Measurements from ENCODE around the gene BAD. TPM values are rescaled to one million over a fixed set of nuclear protein-coding genes. Genes with fewer than 3 reads are reported as not detected.

Gene BAD
- total RNA-seq = 63.1 and 68.2 TPM in 2 replicates

DNA sequence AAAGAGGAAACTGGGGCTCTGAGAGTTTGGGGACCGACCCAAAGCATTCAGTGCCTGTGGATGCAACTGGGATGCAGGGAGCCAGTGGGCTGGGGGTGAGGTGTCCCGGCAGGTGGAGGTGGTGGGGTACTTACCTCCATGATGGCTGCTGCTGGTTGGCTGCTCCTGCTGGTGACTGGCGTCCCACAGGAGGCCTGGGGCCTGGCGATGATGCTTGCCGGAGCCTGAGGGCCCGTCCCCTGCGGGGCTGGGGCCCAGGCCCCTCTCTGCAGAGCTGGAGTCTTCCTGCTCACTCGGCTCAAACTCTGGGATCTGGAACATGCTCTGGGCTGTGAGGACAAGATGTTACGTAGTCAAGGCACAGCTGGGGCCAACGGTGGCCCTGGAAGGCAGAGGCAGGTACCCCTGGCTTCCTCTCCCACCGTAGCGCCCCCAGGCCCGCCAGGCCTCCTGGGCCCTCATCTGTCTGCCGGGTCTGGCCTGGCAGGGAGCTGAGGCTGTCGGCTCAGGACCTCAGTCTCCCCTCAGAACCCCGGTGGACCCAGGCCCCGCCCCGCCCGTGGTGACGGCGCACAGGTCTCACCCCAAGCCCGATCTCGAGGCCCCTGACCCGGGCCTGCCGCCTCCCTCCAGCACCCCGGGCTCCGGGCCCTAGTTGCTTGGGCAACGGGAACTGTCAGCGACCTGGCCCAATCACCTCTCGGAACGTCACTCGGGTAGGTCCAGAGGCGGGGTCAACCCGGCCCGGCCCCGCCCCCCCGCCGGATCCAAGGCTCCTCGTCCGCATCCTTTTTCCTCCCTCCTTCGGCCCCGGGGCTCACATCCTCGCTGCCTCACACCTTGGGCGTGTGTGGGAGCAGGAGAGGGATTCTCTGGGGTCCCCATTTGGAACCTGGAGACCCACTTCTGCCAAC lies at the start of gene BAD:
BAD (minus strand) TSS at position 618 of the 914 bp plus-strand sequence; CDS start at position 321, 297 bp downstream.

GRCh38 chr11:64317961-64318765 lies 33.7 kb upstream of the BAD start, which contains the start of gene PRDX5:
Gene PRDX5 (plus strand): TSS chr11:64318121. CDS start chr11:64318216, 95 bp downstream.

GRCh38 chr11:64317325-64317960 lies 33.0 kb upstream of the BAD start, which contains the start of gene TRMT112:
Gene TRMT112 (minus strand): TSS chr11:64317559. CDS start chr11:64317526, 33 bp downstream.

DNA sequence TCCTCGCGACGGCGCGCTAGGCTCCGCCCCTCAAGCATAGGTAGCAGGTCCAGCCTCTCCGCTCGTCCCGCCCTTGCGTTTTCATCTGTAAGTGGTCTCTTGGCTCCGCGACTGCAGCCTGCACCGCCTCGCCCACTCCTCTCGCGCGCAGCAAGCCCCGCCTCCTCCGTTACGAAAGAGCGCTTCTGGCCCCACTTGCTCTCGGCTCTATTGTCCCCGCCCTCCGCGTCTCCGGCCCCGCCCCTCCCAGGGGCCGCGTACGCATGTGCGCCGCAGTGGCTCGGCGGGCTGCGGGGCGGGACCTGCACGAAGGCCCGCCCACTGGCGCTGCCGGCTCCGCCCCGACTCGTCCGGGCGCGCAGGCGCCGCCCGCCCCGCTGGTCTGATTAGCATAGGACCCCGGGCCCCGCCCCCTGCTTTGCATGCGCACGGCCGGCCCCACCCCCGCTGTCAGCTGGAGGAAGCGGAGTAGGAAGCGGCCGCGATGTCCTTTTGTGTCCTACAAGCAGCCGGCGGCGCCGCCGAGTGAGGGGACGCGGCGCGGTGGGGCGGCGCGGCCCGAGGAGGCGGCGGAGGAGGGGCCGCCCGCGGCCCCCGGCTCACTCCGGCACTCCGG lies 20.7 kb upstream of the BAD start, which contains the start of gene ESRRA:
ESRRA (plus strand) TSS at position 450 of the 616 bp plus-strand sequence. CDS start 1,656 bp downstream, outside the sequence.

DNA sequence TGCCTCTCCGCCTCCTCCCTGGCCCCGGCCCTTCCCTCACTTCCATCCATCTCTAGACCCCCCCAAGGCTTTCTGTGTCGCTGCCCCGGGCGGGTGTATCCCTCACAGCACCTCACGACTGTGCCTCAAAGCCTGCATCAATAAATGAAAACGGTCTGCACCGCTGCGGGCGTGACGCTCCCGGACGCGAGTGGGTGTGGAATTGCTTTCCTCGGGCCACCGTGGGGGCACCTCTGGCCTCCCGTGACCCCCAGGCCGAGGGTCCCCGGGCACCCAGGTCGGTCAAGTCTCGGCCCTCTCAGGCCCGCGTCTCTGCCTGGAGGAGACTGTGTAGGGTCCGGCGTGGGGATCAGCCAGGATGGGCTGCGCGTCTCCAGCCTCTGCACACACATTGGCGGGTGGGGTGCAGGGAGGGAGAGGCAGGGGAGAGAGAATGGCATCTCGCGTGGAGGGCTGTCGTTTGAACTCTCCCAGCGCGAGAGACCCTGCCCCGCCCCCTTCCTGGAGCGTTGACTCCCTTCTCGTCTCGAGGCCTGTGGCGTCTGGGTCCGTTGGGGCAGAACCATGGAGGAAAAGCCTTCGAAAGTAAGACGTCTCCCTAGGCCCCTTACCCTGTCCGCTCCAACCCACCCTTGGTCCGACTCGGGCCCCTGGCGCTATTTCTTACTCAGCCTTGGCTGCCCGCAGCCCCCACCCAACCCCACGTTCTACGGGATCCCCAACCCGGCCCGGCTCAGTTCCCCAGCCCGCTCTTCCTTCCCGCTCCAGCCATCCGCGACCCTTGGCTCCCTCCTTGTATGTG lies 15.6 kb upstream of the BAD start, which contains the start of gene CATSPERZ:
CATSPERZ (plus strand) TSS at position 512 of the 802 bp plus-strand sequence; CDS start at position 565, 53 bp downstream.

GRCh38 chr11:64291262-64291751 lies 6.8 kb upstream of the BAD start, which contains the start of gene KCNK4:
Gene KCNK4 (plus strand): TSS chr11:64291302. CDS start chr11:64293019, 1,717 bp downstream.

DNA sequence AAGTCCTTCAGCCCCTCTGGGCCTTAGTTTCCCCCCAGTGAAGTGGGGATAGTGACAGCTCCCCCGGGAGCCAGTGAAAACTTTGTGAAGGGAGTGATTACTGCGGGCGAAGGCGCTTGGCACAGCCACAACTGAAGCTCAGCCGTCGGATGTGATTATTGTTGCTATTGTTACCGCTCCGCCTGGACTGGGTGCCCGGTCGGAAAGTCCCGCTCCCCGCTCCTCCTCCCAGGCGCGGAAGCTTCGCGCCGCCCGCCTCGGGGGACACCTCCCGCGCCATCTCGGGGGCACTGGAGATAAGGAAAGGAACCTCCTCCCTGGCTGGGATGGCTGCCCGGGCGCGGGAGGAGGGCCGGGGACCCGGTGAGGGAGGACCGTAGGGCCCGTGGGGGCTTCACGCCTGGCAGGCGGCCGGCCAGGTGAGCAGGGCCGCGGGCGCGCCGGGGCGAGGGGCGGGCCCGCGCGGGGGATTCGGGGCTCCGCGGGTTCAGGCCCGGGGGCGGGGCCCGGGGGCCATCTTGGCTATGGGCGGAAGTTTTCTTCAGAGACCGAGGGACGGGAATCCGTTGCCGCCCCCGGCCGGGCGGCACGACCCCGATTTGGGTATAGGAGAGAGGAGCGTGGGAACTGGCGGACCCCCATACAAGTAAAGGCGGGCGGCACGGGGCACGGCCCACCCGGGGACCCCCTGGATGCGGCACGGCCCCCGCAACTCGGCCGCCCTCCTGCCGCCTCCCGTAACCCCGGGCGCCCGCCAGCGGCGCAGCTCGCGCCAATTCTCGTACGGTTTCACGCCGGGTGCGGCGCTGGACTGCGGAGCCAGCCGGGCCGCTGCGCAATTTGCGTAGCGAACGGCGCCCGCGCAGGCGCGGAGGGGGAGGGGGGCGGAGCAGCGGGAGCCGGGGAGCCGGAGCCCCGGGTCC lies 758 bp upstream of the BAD start, which contains the start of gene GPR137:
GPR137 (plus strand) TSS at position 887 of the 923 bp plus-strand sequence. CDS start 677 bp downstream, outside the sequence.

DNA sequence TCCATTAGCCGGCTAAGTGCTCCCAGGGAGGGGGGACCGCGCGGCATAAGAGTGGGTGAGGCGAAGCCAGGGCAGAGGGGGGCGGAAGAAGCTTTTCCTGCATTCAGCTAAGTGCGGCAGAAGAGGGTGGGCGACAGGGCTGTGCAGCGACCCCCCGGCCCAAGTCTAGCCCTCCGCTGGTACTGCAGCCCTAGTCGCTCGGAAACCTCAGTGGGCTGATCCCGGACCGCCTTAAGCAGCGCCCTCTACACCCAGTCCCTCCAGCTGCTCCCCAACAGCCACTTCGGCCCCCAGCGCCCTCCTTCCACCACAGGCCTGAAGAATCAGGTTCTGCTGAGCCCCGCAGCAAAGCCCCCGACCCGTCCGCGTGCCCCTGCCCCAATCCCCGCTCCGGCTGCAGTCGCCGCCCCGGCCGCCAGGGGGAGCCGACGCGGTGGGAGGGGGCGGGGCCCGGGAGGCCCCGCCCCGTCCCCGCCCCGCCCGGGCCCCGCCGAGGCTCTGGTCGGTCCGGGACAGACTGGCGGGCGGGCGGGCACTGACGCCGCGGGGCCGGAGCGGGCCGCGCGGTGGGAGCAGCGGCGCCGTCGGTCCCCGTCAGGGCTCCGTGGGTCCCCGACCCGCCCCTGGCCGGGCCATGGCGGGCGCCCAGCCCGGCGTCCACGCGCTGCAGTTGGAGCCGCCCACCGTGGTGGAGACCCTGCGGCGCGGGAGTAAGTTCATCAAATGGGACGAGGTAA lies 33.3 kb downstream of the BAD start, which contains the start of gene PLCB3:
PLCB3 (plus strand) TSS at position 515 of the 737 bp plus-strand sequence; CDS start at position 635, 120 bp downstream.

DNA sequence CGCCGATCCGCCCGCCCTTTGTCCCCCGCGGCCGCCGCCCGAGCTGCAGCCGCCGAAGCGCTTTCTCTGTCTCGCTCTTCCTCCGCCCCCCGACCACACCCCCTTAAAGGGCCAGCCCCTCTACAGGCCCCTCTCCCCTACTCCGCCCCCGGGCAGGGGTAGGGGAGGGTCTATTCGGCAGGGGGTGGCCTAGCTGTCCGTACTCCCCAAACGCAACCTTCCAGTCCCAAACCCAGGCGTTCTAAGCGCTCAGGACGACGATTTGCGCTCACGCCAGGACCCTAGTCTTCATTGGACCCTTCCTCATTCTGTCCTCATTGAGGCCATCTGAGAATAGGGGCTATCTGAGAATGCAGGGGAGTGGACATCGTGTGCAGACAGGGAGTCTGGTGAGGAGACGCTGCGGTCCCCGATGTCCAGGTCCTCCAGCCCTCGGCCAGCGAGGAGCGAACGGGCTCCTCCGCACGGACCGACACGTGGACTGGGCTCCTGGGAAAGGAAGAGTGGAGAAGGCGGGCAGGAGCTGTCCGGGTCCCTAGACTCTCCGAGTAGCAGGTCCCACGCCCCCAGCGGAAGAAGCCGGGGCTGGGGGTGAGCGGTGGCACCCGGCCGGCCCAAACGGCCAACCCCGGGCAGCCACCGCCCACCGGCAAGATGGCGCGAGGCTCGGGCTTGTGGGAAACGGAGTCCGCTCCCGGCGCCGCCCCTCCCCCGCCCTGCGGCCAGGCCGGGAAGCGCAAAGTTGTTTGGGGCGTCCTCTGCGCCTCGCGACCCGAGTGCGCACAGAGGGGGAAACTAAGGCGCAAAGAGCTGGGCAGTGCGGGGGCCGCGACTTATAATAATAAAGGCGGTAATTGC lies 37.4 kb downstream of the BAD start, which contains the start of gene PPP1R14B:
PPP1R14B (minus strand) TSS at position 73 of the 858 bp plus-strand sequence. CDS start 270 bp downstream, outside the sequence.

GRCh38 chr11:64240435-64241240 lies 43.8 kb downstream of the BAD start, which contains the start of gene FKBP2:
Gene FKBP2 (plus strand): TSS chr11:64241095. CDS start chr11:64242388, 1,293 bp downstream.

DNA sequence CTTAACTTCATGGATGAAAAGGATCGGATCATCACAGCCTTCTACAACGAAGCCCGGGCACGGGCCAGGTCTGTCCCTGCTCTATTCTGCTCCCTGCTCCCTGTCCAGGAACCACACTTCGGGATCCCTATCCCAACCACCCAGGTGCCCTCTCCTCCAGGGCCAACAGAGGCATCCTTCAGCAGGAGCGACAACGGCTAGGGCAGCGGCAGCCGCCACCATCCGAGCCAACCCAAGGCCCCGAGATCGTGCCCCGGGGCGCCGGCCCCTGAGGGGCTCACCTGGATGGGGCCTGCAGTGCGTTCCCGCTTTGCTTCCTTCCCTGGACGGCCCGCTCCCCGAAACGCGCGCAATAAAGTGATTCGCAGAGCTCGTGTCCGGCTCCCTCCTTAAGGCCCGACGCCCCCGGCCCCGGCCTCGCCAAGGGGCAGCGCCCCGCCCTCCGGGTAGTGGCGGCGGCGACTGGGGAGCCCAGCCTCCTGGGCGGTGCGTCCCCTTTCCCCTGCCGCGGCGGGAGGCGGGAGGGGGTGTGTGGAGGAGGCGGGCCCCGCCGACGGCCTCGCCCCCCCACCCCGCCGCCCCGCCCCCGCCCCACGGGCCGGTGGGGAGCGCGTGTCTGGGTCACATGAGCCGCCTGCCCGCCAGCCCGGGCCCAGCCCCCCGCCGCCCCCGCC lies 50.4 kb downstream of the BAD start, which contains the start of gene VEGFB:
VEGFB (plus strand) TSS at position 672 of the 674 bp plus-strand sequence. CDS start 250 bp downstream, outside the sequence.

DNA sequence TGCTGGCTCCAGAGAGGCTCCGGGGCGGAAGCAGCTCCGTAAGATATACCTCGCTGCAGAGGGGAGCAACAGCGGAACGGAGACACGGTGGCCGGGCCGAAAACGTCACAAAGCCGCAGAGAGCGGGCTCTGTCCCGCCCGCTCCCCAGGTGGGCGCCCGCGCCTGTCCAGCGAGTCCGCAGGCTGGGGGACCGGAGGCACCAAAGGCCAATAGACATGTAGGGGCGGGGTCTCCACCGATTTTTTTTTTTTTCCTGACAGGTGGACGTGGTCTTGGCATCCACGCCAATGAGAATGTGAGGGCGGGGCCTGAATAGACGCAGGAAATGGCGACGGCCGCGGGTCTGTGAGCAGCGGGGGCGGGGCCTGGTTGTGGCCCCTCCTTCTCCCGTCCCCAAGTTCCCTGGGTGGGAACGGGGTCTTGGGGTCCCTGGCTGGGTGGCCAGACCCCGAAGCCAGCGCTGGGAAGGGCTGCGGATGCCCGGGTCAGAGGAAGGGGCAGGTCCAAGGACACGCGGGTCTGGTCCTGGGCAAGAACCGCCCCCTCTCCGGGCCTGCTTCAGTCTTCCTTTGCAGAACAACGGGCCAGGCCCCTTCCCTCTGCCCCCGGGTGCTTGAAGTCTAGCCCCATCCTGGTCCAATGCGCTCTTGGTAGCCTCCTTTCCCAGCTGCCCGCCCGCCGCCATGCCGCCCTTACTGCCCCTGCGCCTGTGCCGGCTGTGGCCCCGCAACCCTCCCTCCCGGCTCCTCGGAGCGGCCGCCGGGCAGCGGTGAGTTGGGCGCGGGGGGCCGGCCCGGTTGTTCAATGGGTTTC lies 54.1 kb downstream of the BAD start, which contains the start of gene DNAJC4:
DNAJC4 (plus strand) TSS at position 378 of the 814 bp plus-strand sequence; CDS start at position 685, 307 bp downstream.

GRCh38 chr11:64225608-64226506 lies 58.6 kb downstream of the BAD start, which contains the start of the genes NUDT22 and TRPT1:
Gene NUDT22 (plus strand): TSS chr11:64226274. CDS start chr11:64226653, 379 bp downstream.
Gene TRPT1 (minus strand): TSS chr11:64226186. CDS start chr11:64225860, 326 bp downstream.

Measured in epithelial cell of umbilical artery (primary cell).